PC-9 (cell line): ENCODE measurements around the gene LEP. TPM values are rescaled to one million over a fixed set of nuclear protein-coding genes. Genes with fewer than 3 reads are reported as not detected.

ENCODE experiments used
- BruUV-seq: library from RNA; stranded (reverse); fragments of 400-500 nt; replicated peaks from 2 replicates; lab custom pipeline; 2021; lab: Mats Ljungman, UMichigan
- CTCF ChIA-PET: fragments of 300-600 bp; sonication (Branson Sonifier 250); formaldehyde crosslinking; loops from one replicate; lab custom pipeline; 2022; ENCODE audit warnings: antibody characterized with exemption; lab: Charles Lee
- POLR2A ChIA-PET: fragments of 300-600 bp; sonication (Branson Sonifier 250); formaldehyde crosslinking; loops from one replicate; lab custom pipeline; 2022; ENCODE audit warnings: antibody characterized with exemption; ENCODE audit not compliant: unreplicated experiment; lab: Charles Lee
- DNase-seq, 2 experiments: peaks; one replicate each; pipeline versions ENCODE4 v3.0.0 to v3.0.0-alpha.2; 2015 to 2022; ENCODE audit warnings: mixed read lengths in 1 of 2
- H2AFZ ChIP-seq: fragments of 200-600 bp; sonication (generic); 2 replicates; pipeline ENCODE4 v1.8.1; 2017; ENCODE audit warnings: antibody characterized with exemption
- H3F3A ChIP-seq: fragments of 200-600 bp; sonication (generic); 2 replicates; pipeline ENCODE4 v1.8.1; 2017; ENCODE audit warnings: antibody characterized with exemption, mild to moderate bottlenecking, low read depth; ENCODE audit not compliant: insufficient read depth
- H3K27ac ChIP-seq: fragments of 200-600 bp; sonication (generic); 2 replicates; pipeline ENCODE4 v1.6.1; 2016; ENCODE audit warnings: mixed run types
- H3K27me3 ChIP-seq: fragments of 200-600 bp; sonication (generic); 2 replicates; pipeline ENCODE4 v1.6.1; 2016; ENCODE audit warnings: low read depth, mixed run types; ENCODE audit not compliant: insufficient read depth
- H3K36me3 ChIP-seq: fragments of 200-600 bp; sonication (generic); 2 replicates; pipeline ENCODE4 v1.6.1; 2016; ENCODE audit warnings: low read depth, mixed run types
- H3K4me1 ChIP-seq: fragments of 200-600 bp; sonication (generic); replicated peaks from 2 replicates; pipeline ENCODE4 v1.6.1; 2016; ENCODE audit warnings: mixed run types; ENCODE audit not compliant: insufficient read depth
- H3K4me2 ChIP-seq: fragments of 200-600 bp; sonication (generic); 2 replicates; pipeline ENCODE4 v1.6.1; 2017; ENCODE audit warnings: mixed run types
- H3K4me3 ChIP-seq: fragments of 200-600 bp; sonication (generic); 2 replicates; pipeline ENCODE4 v1.6.1; 2016; ENCODE audit warnings: mixed run types
- H3K79me2 ChIP-seq: fragments of 200-600 bp; sonication (generic); 2 replicates; pipeline ENCODE4 v1.6.1; 2017; ENCODE audit warnings: low read depth, mixed run types
- H3K9me2 ChIP-seq: fragments of 200-600 bp; sonication (generic); 2 replicates; pipeline ENCODE4 v1.8.1; 2017; ENCODE audit warnings: mild to moderate bottlenecking; ENCODE audit not compliant: insufficient read depth
- H3K9me3 ChIP-seq: fragments of 200-600 bp; sonication (generic); 2 replicates; pipeline ENCODE4 v1.8.1; 2016; ENCODE audit warnings: low read depth; ENCODE audit not compliant: insufficient read depth
- H4K20me1 ChIP-seq: fragments of 200-600 bp; sonication (generic); 2 replicates; pipeline ENCODE4 v1.8.1; 2017; ENCODE audit not compliant: insufficient read depth
- CTCF ChIP-seq: fragments of 200-600 bp; sonication (generic); conservative IDR thresholded peaks from 2 replicates; pipeline ENCODE4 v1.6.1; 2017; ENCODE audit warnings: mixed run types, antibody characterized with exemption, mild to moderate bottlenecking, moderate library complexity
- EZH2 ChIP-seq: fragments of 200-600 bp; sonication (generic); IDR thresholded peaks from 2 replicates; pipeline ENCODE4 v1.8.0; 2017; ENCODE audit warnings: antibody characterized with exemption, low read depth
- intact Hi-C: fragments of 100-400 bp; cut with micrococcal nuclease; formaldehyde crosslinking; loops from one replicate; pipeline ENCODE4 v1.10.0; 2022; ENCODE audit not compliant: unreplicated experiment
- total RNA-seq: library from RNA; stranded (reverse); gene quantifications from 2 replicates; pipeline ENCODE4 v1.2.3, GENCODE V29; 2021

Gene LEP
- total RNA-seq, 1 experiment from 2014 or later, result not detected

- Histone ChIP-seq H3K9me2 (no peaks in the 10 kb centered on the region), H3K27me3 (no peaks in the 10 kb centered on the region), H3F3A (peaks cover 21% of the 10 kb centered on the region), H3K79me2 (no peaks in the 10 kb centered on the region), H2AFZ (no peak overlapping the region), H3K9me3 (no peaks in the 10 kb centered on the region), H3K36me3 (no peaks in the 10 kb centered on the region), H3K4me2 (no peak overlapping the region), H3K27ac (no peak overlapping the region), H3K4me3 (no peak overlapping the region), H3K4me1 (peaks cover 27% of the 10 kb centered on the region), H4K20me1 (no peaks in the 10 kb centered on the region)
- CTCF ChIA-PET, result no interaction called here
- no peak for DNase-seq
- no TSS peak for BruUV-seq
- POLR2A ChIA-PET, result no interaction called here
- no peak for TF ChIP-seq CTCF
- TF ChIP-seq EZH2, result no peak
- intact Hi-C loops, result no loop called here
Measured at GRCh38 chr7:128263420-128263819, 22.3 kb downstream of the LEP start.

- Histone ChIP-seq H3K9me3 (no peaks in the 10 kb centered on the region), H3K9me2 (no peaks in the 10 kb centered on the region), H3K79me2 (no peaks in the 10 kb centered on the region), H3K27me3 (no peaks in the 10 kb centered on the region), H3K27ac (no peak overlapping the region), H3K36me3 (no peaks in the 10 kb centered on the region), H4K20me1 (no peaks in the 10 kb centered on the region), H3K4me1 (peaks cover 17% of the 10 kb centered on the region), H3K4me3 (no peak overlapping the region), H2AFZ (no peak overlapping the region), H3F3A (peaks cover 12% of the 10 kb centered on the region), H3K4me2 (no peak overlapping the region)
- CTCF ChIA-PET, result no interaction called here
- DNase-seq, result no peak
- no TSS peak for BruUV-seq
- intact Hi-C loops, result no loop called here
- TF ChIP-seq CTCF, result no peak
- TF ChIP-seq EZH2, result no peak
- POLR2A ChIA-PET, result no interaction called here
Measured at GRCh38 chr7:128264477-128264876, 23.4 kb downstream of the LEP start.

GRCh38 chr7:128265156-128265905, 24.3 kb downstream of the LEP start:
- ChIA-PET POLR2A (interaction anchor here (0.7 kb wide), 1 partner anchor 104 kb away, joined by 6 read pairs; no protein-coding TSS in a partner anchor), CTCF (interaction anchor here (0.6 kb wide), 1 partner anchor 8 kb away, joined by 6 read pairs; no protein-coding TSS in a partner anchor)
- intact Hi-C loops, result no loop called here

More at GRCh38 chr7:128265156-128265905, 24.3 kb downstream of the LEP start:
- no peak for TF ChIP-seq EZH2
- no peak for TF ChIP-seq CTCF
- Histone ChIP-seq H3K79me2 (no peaks in the 10 kb centered on the region), H3K36me3 (no peaks in the 10 kb centered on the region), H3K4me1 (peaks cover 8% of the 10 kb centered on the region), H3K27ac (no peak overlapping the region), H4K20me1 (no peaks in the 10 kb centered on the region), H3K9me2 (no peaks in the 10 kb centered on the region), H3F3A (0 out of 2 replicates have a peak, but pooled peaks cover 3% of the 10 kb centered on the region), H2AFZ (no peak overlapping the region), H3K4me2 (no peak overlapping the region), H3K27me3 (no peaks in the 10 kb centered on the region), H3K9me3 (no peaks in the 10 kb centered on the region), H3K4me3 (no peak overlapping the region)
- no peak for DNase-seq
- BruUV-seq, result no TSS peak
